NCI-H1092 treated with DMSO at 0.1 percent for 48 hours (cell line): ENCODE measurements around the gene ASXL3.

Source experiments
- DNase-seq: peaks from one replicate; lab custom pipeline; 2025; lab: John Stamatoyannopoulos, UW

ASXL3 gene

GRCh38 chr18:33660696-33661310 is 82.8 kb downstream of the ASXL3 start:
- no peak for DNase-seq

- DNase-seq: no peak
Observed at GRCh38 chr18:33664241-33664874, 86.3 kb downstream of the ASXL3 start.

GRCh38 chr18:33665187-33665586 is 87.2 kb downstream of the ASXL3 start:
- no peak for DNase-seq

DNA sequence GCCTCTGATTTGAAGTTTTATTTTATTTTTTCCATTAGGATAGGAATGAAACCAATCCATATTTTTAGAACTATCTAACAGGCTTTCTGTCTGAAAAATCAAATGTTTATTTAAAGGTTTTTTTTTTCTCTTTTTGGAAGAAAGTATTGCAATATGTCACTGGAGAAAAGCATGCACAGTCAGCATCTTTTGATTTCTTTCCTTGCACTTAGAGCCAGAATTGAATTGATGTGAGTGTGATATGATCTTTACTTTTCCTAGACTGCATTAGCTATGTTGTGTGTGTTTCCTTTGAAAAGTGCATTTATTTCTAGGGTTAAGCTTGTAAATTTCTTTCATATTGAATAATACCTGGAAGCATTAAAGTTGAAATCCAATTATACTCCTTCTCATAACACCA is 87.6 kb downstream of the ASXL3 start:
- no peak for DNase-seq

GRCh38 chr18:33666915-33667314 is 88.9 kb downstream of the ASXL3 start:
- no peak for DNase-seq

DNA sequence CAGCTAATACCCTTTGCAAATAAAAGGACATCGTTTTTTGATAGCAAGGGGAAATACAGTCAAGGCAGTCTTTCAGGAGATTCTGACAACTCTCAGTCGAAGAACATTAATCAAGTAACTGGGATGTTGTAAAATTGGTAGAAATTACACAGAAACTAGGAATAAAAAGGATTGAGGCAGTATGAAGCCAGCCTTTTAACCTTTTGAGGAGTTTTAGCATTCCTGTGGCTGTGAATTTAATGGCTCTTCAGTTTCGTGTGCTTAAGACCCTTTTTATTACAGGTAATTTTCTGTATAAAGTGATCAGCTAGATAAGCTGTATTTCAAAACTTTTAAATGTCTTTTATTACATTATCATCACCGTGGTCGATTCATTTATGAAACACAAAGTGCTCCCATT is 91.6 kb downstream of the ASXL3 start:
- no peak for DNase-seq

DNA sequence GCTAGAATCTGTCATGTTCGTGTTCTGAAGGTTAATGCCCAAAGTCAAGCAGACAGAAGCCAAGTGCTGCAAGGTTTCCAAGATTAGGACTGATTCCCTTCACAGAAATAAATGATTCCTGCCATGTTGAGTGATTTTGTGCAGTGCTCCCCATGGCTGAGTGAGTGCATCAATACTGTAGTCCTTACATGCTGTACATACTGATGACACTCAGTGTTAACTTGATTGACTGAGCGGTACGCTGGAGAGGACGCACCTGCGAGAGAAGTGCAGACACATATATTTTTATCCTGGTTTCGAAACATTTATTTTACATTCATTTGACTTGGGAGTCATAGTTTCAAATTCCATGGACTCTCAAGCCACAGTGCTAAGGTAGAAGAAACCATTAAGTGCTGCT is 92.0 kb downstream of the ASXL3 start:
- no peak for DNase-seq

GRCh38 chr18:33673689-33674088 is 95.7 kb downstream of the ASXL3 start:
- DNase-seq: no peak

GRCh38 chr18:33676593-33676992 is 98.6 kb downstream of the ASXL3 start:
- DNase-seq: no peak

- no peak for DNase-seq
Observed at GRCh38 chr18:33677891-33678290, 99.9 kb downstream of the ASXL3 start.

GRCh38 chr18:33682436-33682835 is 104.4 kb downstream of the ASXL3 start:
- no peak for DNase-seq

GRCh38 chr18:33694593-33694992 is 116.6 kb downstream of the ASXL3 start:
- DNase-seq: no peak

GRCh38 chr18:33696332-33697162 is 118.5 kb downstream of the ASXL3 start:
- DNase-seq: no peak

GRCh38 chr18:33697498-33697897 is 119.5 kb downstream of the ASXL3 start:
- no peak for DNase-seq

GRCh38 chr18:33699372-33699771 is 121.4 kb downstream of the ASXL3 start:
- DNase-seq: no peak

DNA sequence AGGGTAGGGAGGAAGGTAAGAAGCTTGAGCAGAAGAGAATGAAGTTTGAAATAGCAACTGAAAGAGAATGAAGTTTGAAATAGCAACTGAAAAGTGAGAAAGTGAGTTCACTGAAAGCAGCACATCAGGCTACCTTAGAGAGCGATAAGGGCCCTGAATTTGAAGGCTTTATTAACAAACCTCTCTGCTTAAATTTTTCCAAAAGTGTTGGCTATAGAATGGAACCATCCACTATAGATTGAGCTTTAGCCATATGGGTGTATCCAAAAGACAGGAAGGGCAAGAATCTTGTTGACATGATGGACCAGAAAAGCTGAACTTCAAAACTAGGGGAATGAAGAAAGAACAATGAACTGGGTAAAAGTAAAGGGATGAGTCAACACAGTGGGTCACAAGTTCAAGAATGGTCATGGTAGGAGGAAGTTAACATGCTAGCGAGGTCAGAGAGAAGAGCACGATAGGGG is 122.5 kb downstream of the ASXL3 start:
- no peak for DNase-seq

GRCh38 chr18:33702625-33703024 is 124.6 kb downstream of the ASXL3 start:
- DNase-seq: no peak

GRCh38 chr18:33706391-33706790 is 128.4 kb downstream of the ASXL3 start:
- DNase-seq: no peak

DNA sequence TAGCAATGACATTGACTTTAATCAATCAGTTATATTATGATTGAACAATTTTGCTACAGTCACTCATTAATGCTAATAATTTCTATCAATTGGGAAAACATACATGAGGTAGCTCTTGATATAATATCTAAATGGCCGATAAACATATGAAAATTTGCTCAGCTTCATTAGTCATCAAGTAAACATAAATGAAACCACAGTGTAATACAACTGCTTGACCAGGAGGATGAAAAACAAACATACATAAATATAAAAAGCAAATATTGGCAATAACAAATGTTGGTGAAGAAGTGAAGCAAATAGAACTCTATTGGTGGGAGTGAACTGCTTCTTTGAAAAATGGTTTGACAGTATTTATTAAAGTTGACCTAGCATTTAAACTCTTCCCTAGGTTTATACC is 130.9 kb downstream of the ASXL3 start:
- no peak for DNase-seq

- no peak for DNase-seq
Observed at GRCh38 chr18:33710269-33710668, 132.2 kb downstream of the ASXL3 start.

DNA sequence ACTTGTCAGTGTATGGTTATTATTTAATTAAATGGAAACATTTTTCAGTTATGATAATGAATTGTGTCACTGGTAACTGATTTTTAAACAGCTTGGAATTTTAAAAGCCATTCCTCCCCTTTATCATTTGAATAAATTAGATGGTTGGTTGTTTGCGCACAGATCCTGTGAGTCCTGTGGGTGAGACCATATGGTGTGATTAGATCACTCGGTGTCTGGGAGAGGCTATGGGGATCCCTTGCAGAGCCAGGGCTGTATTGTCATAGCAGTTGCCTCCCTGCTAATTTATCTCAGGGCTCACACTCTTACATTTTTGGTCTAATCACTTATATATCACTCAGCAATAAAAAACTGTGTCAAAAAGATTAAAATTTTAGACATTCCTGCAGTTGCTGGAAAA is 133.5 kb downstream of the ASXL3 start:
- DNase-seq: no peak

DNA sequence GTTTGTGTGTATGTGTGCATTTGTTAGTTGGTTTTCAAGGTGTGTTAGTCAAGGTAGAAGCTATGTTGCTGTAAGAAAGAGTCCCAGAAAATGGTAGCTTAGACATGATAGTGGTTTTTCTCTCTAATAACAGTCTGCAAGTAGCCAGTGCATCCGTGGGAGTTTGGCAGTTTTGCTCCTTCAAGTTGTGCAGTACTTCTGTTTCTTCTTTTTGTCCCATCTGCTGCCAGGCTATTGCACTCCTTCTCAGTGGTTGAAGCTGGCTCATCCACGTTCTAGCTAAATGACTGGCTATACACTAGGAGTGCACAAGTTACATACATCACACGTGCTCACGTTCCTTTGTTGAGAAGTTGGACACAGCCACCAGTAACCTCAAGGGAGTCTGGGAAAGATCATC is 134.7 kb downstream of the ASXL3 start:
- no peak for DNase-seq

- no peak for DNase-seq
Observed at GRCh38 chr18:33716061-33716683, 138.2 kb downstream of the ASXL3 start.
